Measurements from ENCODE around the gene SOX1.

Gene SOX1

GRCh38 chr13:112067116-112067741, at the start of gene SOX1:
SOX1 (plus strand) TSS chr13:112067149; CDS start chr13:112067659, 510 bp downstream.
- H3K4me3 ChIP-seq (ENCODE audit: low read length): no peak within 1 kb of the TSS
- DNase-seq (ENCODE audit: low read depth): no peak
- TF ChIP-seq, protein P1, sequence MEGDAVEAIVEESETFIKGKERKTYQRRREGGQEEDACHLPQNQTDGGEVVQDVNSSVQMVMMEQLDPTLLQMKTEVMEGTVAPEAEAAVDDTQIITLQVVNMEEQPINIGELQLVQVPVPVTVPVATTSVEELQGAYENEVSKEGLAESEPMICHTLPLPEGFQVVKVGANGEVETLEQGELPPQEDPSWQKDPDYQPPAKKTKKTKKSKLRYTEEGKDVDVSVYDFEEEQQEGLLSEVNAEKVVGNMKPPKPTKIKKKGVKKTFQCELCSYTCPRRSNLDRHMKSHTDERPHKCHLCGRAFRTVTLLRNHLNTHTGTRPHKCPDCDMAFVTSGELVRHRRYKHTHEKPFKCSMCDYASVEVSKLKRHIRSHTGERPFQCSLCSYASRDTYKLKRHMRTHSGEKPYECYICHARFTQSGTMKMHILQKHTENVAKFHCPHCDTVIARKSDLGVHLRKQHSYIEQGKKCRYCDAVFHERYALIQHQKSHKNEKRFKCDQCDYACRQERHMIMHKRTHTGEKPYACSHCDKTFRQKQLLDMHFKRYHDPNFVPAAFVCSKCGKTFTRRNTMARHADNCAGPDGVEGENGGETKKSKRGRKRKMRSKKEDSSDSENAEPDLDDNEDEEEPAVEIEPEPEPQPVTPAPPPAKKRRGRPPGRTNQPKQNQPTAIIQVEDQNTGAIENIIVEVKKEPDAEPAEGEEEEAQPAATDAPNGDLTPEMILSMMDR (conservative IDR thresholded peaks at IDR 0.05; ENCODE audit: low read length): no peak

DNA sequence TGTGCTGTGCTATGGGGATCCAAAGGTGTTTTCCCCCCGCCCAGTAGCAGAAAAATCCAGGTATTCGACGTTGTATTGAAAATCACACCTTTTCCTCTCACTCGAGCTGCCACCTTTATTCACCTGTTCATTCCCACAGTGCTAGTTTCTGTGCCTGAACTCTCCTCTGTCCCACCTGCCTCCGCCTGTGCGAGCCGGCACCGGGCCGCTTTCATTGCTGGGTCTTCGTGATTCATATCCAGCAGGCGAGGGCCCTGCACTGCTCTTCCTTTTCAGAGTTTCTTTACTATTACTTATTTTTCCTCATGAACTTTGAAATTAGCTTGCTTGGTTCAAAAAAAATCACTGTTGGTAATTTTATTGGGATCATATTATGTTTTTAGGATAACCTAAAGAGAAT, 42.4 kb upstream of the SOX1 start:
- no peak overlapping the region for H3K4me3 ChIP-seq (ENCODE audit: low read length)
- TF ChIP-seq, protein P1 (conservative IDR thresholded peaks at IDR 0.05; ENCODE audit: low read length): no peak
- no peak for DNase-seq (ENCODE audit: low read depth)

GRCh38 chr13:112027250-112027649, 39.7 kb upstream of the SOX1 start:
- H3K4me3 ChIP-seq (ENCODE audit: low read length): no peak overlapping the region
- TF ChIP-seq, protein P1 (conservative IDR thresholded peaks at IDR 0.05; ENCODE audit: low read length): no peak
- no peak for DNase-seq (ENCODE audit: low read depth)

GRCh38 chr13:112028481-112028880, 38.5 kb upstream of the SOX1 start:
- H3K4me3 ChIP-seq (ENCODE audit: low read length): no peak overlapping the region
- TF ChIP-seq, protein P1 (conservative IDR thresholded peaks at IDR 0.05; ENCODE audit: low read length): no peak
- DNase-seq (ENCODE audit: low read depth): no peak

DNA sequence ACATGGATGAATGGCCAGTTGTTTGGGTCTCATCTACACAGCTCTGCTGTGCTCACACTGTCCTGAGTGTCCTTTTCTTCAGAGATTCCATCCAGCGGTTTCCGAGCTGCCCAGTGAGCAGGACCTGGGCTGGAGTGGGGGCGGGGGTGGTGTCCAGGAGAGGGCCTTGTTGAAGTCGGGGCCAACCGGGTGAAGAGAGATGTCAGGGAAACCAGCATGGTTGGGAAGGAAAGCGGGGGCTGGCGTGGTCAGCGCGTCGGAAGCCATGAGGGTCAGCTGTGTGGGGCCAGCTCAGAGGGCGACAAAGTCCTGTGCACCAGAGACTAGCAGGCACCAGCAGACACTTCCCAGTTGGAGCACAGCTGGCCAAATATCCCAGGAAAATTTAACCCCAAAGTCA, 37.8 kb upstream of the SOX1 start:
- TF ChIP-seq, protein P1 (conservative IDR thresholded peaks at IDR 0.05; ENCODE audit: low read length): no peak
- no peak for DNase-seq (ENCODE audit: low read depth)
- no peak overlapping the region for H3K4me3 ChIP-seq (ENCODE audit: low read length)

GRCh38 chr13:112032186-112032993, 34.6 kb upstream of the SOX1 start:
- no peak overlapping the region for H3K4me3 ChIP-seq (ENCODE audit: low read length)
- DNase-seq (ENCODE audit: low read depth): no peak
- TF ChIP-seq, protein P1 (conservative IDR thresholded peaks at IDR 0.05; ENCODE audit: low read length): no peak

- H3K4me3 ChIP-seq (ENCODE audit: low read length): no peak overlapping the region
- TF ChIP-seq, protein P1 (conservative IDR thresholded peaks at IDR 0.05; ENCODE audit: low read length): no peak
- DNase-seq (ENCODE audit: low read depth): no peak
Observed at GRCh38 chr13:112034231-112034630, 32.7 kb upstream of the SOX1 start.

Measured in AG10803 (cell line).